Measurements from ENCODE around the gene AGBL3.

DNA sequence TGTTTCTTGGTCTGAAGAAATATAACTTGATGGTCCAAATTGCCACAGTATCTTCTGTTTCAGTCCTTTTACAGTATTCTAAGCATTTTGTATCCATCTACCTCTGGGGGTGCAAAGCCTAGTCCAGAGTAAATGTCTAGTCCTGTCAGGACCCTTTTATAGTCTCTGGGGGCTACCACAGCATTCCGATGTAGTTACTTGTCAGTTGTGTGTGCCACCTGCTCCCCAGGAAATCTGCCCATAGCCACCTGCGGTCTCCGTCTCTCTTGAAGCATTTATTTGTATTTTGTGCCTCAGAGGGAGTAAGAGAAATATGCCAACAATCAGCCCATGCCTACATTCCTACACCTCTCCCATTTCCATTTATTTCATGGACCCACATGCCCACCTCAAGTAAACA lies 12.8 kb downstream of the AGBL3 start:
- TF ChIP-seq LEF1 (IDR thresholded peaks at IDR 0.05; ENCODE audit: borderline replicate concordance) = no peak
- TF ChIP-seq NFRKB (IDR thresholded peaks at IDR 0.05) = no peak
- no peak for TF ChIP-seq SUZ12 (IDR thresholded peaks at IDR 0.05)
- no peak for TF ChIP-seq FOXM1 (IDR thresholded peaks at IDR 0.05; ENCODE audit: borderline replicate concordance)
- TF ChIP-seq L3MBTL2 (conservative IDR thresholded peaks at IDR 0.05) = no peak
- no peak for TF ChIP-seq BHLHE40 (IDR thresholded peaks at IDR 0.05; ENCODE audit: borderline replicate concordance)

All from HEK293T (cell line).